Panc1 (cell line): ENCODE data around the gene NPTX1.

Source experiments
- CTCF ChIP-seq: fragments of 450-650 bp; IDR thresholded peaks from 2 replicates; pipeline ENCODE4 v1.5.1; 2017; ENCODE audit warnings: mild to moderate bottlenecking
- POLR2AphosphoS5 ChIP-seq: IDR thresholded peaks from 2 replicates; pipeline ENCODE4 v1.6.1; 2012; ENCODE audit warnings: mild to moderate bottlenecking, low read depth, low read length, moderate library complexity
- REST ChIP-seq, 2 experiments: IDR thresholded peaks; 2 replicates each; pipeline ENCODE4 v1.6.1; 2011 to 2012; ENCODE audit warnings: low read depth in 2 of 2, control low read depth in 1 of 2, low read length in 1 of 2, mild to moderate bottlenecking in 1 of 2, moderate library complexity in 1 of 2; ENCODE audit not compliant: insufficient read depth in 1 of 2
- SIN3A ChIP-seq: IDR thresholded peaks from 2 replicates; pipeline ENCODE4 v1.6.1; 2012; ENCODE audit warnings: low read depth, mild to moderate bottlenecking, low read length, moderate library complexity, borderline replicate concordance; ENCODE audit not compliant: insufficient read depth

- no peak for TF ChIP-seq POLR2AphosphoS5
- TF ChIP-seq CTCF = no peak
- no peak for TF ChIP-seq REST (IDR thresholded peaks at IDR 0.05; ENCODE audit: insufficient read depth in 1 of 2, low read depth in 2 of 2, low read length in 1 of 2)
- TF ChIP-seq SIN3A = no peak
These were observed 2.3 kb upstream of the NPTX1 start for GRCh38 chr17:80478487-80479245.
